GM21619 (cell line): ENCODE measurements around the gene NRIP1.

Experiments used
- ATAC-seq: cut with Tn5 transposase; IDR thresholded peaks from one replicate; pipeline ENCODE4 v1.9.1; 2021; ENCODE audit not compliant: unreplicated experiment

The NRIP1 gene

GRCh38 chr21:15064576-15065391 lies at the start of gene NRIP1:
Gene NRIP1, minus strand, starts transcription at chr21:15065000. Its CDS starts 96,808 bp downstream, at chr21:14968192.
- peak; percentile 69 for ATAC-seq

GRCh38 chr21:15112858-15113257 lies 48.1 kb upstream of the NRIP1 start:
- ATAC-seq: no peak

GRCh38 chr21:15108801-15109200 lies 44.0 kb upstream of the NRIP1 start:
- ATAC-seq: no peak

- ATAC-seq: no peak
These were observed 39.7 kb upstream of the NRIP1 start for GRCh38 chr21:15104470-15104869.

GRCh38 chr21:15098908-15099307 lies 34.1 kb upstream of the NRIP1 start:
- ATAC-seq: no peak

- ATAC-seq: no peak
These were observed 33.4 kb upstream of the NRIP1 start for GRCh38 chr21:15098181-15098580.

- no peak for ATAC-seq
These were observed 32.8 kb upstream of the NRIP1 start for GRCh38 chr21:15097580-15097979.

- ATAC-seq: no peak
These were observed 31.3 kb upstream of the NRIP1 start for GRCh38 chr21:15096146-15096545.

- no peak for ATAC-seq
These were observed 30.5 kb upstream of the NRIP1 start for GRCh38 chr21:15095326-15095725.

GRCh38 chr21:15094706-15095105 lies 29.9 kb upstream of the NRIP1 start:
- no peak for ATAC-seq

- ATAC-seq: no peak
These were observed 28.4 kb upstream of the NRIP1 start for GRCh38 chr21:15093216-15093615.

GRCh38 chr21:15092745-15093144 lies 27.9 kb upstream of the NRIP1 start:
- ATAC-seq: no peak

- no peak for ATAC-seq
These were observed 25.6 kb upstream of the NRIP1 start for GRCh38 chr21:15090390-15090789.

GRCh38 chr21:15088488-15088887 lies 23.7 kb upstream of the NRIP1 start:
- ATAC-seq: no peak

GRCh38 chr21:15084668-15085067 lies 19.9 kb upstream of the NRIP1 start:
- no peak for ATAC-seq

- ATAC-seq: no peak
These were observed 15.7 kb upstream of the NRIP1 start for GRCh38 chr21:15080526-15080925.

GRCh38 chr21:15079269-15079668 lies 14.5 kb upstream of the NRIP1 start:
- ATAC-seq: no peak

- no peak for ATAC-seq
These were observed 13.4 kb upstream of the NRIP1 start for GRCh38 chr21:15078180-15078579.

- no peak for ATAC-seq
These were observed 12.8 kb upstream of the NRIP1 start for GRCh38 chr21:15077529-15078145.

GRCh38 chr21:15076730-15077129 lies 11.9 kb upstream of the NRIP1 start:
- no peak for ATAC-seq

GRCh38 chr21:15071009-15071408 lies 6.2 kb upstream of the NRIP1 start:
- no peak for ATAC-seq

- ATAC-seq: no peak
These were observed 1.3 kb upstream of the NRIP1 start for GRCh38 chr21:15066123-15066575.
